ENCODE results near the gene SLC7A6. TPM values are rescaled to one million over a fixed set of nuclear protein-coding genes. Genes with fewer than 3 reads are reported as not detected.
A peak's percentile ranks its signal among the peaks of the same experiment; 100 is the strongest.

Gene SLC7A6
- total and polyA plus RNA-seq, 10 of the 15 experiments (the other 5 are each of a cell fraction or from before 2014, with no cell fraction given) = 8.2 to 60.4 (median 28.6) TPM

DNA sequence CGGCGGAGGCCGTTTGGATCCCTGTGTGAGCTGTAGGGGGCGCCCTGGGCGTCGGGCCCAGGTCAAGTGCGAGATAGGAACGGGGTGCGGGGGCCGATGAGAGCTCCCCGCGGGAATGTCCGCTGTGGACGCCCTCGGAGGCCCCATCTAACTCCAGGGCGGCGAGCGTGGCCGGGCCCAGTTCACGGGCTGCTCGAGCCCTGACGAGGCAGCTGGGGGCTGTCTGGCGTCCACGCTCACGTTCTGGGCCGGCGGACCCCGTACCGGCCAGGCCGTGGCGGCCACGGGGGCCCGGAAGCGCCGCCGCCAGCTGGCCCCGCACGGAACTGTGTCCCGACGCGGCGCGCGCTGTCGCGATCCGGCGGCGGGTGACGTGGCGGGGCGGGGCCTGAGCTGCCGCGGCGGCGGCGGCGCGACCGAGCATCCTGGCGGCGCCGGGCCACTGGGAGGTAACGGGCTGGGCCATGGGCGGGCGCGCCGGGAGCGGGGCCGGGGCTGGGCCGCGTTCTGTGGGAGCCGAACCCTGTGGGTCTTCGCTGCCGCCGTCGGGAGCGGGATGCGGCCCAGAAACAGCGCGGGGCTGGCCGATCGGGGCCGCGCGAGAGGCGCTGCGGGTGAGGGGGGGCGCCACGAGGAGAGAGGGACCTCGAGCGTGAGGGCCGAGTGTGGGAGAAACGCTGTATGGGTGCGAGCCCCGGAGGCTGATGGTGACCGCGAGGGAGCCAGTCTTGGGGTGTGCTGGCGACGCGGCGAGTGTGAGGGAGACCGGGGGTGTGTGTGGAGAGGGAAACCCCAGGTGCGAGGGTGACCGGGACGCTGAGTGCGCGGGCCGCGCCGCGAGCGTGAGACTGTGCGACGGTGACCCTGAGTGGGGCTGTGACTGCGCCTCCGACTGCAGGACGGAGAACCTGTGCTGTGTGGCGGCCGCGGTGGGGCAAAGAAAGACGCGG lies at the start of gene SLC7A6 (continued):
- TF ChIP-seq, protein P1, sequence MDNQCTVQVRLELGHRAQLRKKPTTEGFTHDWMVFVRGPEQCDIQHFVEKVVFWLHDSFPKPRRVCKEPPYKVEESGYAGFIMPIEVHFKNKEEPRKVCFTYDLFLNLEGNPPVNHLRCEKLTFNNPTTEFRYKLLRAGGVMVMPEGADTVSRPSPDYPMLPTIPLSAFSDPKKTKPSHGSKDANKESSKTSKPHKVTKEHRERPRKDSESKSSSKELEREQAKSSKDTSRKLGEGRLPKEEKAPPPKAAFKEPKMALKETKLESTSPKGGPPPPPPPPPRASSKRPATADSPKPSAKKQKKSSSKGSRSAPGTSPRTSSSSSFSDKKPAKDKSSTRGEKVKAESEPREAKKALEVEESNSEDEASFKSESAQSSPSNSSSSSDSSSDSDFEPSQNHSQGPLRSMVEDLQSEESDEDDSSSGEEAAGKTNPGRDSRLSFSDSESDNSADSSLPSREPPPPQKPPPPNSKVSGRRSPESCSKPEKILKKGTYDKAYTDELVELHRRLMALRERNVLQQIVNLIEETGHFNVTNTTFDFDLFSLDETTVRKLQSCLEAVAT (IDR thresholded peaks at IDR 0.05) = 0 out of 2 replicates have a peak, but pooled peaks have one; percentile 42
- TF ChIP-seq, protein P2, sequence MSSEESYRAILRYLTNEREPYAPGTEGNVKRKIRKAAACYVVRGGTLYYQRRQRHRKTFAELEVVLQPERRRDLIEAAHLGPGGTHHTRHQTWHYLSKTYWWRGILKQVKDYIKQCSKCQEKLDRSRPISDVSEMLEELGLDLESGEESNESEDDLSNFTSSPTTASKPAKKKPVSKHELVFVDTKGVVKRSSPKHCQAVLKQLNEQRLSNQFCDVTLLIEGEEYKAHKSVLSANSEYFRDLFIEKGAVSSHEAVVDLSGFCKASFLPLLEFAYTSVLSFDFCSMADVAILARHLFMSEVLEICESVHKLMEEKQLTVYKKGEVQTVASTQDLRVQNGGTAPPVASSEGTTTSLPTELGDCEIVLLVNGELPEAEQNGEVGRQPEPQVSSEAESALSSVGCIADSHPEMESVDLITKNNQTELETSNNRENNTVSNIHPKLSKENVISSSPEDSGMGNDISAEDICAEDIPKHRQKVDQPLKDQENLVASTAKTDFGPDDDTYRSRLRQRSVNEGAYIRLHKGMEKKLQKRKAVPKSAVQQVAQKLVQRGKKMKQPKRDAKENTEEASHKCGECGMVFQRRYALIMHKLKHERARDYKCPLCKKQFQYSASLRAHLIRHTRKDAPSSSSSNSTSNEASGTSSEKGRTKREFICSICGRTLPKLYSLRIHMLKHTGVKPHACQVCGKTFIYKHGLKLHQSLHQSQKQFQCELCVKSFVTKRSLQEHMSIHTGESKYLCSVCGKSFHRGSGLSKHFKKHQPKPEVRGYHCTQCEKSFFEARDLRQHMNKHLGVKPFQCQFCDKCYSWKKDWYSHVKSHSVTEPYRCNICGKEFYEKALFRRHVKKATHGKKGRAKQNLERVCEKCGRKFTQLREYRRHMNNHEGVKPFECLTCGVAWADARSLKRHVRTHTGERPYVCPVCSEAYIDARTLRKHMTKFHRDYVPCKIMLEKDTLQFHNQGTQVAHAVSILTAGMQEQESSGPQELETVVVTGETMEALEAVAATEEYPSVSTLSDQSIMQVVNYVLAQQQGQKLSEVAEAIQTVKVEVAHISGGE (CRISPR knock-in tag; IDR thresholded peaks at IDR 0.05) = no peak
- TF ChIP-seq BMI1 (IDR thresholded peaks at IDR 0.05; ENCODE audit: borderline replicate concordance) = no peak
- TF ChIP-seq LARP7 (IDR thresholded peaks at IDR 0.05) = peak; percentile 92
- peak; percentile 20 for TF ChIP-seq NBN (IDR thresholded peaks at IDR 0.05)
- TF ChIP-seq ZNF217 (IDR thresholded peaks at IDR 0.05) = 0 out of 2 replicates have a peak, but pooled peaks have one; percentile 68
- no peak for TF ChIP-seq SREBF1 (IDR thresholded peaks at IDR 0.05; ENCODE audit: low read length)
- TF ChIP-seq MEF2B (IDR thresholded peaks at IDR 0.05; ENCODE audit: partially characterized antibody, poor library complexity, severe bottlenecking) = peak; percentile 52
- TF ChIP-seq ZNF24 (IDR thresholded peaks at IDR 0.05) = no peak
- no peak for TF ChIP-seq MTA3 (IDR thresholded peaks at IDR 0.05; ENCODE audit: borderline replicate concordance, low read length)
- peak; percentile 43 for TF ChIP-seq RAD21 (IDR thresholded peaks at IDR 0.05; ENCODE audit: insufficient read depth, low read depth, low read length)
- TF ChIP-seq, protein P3, sequence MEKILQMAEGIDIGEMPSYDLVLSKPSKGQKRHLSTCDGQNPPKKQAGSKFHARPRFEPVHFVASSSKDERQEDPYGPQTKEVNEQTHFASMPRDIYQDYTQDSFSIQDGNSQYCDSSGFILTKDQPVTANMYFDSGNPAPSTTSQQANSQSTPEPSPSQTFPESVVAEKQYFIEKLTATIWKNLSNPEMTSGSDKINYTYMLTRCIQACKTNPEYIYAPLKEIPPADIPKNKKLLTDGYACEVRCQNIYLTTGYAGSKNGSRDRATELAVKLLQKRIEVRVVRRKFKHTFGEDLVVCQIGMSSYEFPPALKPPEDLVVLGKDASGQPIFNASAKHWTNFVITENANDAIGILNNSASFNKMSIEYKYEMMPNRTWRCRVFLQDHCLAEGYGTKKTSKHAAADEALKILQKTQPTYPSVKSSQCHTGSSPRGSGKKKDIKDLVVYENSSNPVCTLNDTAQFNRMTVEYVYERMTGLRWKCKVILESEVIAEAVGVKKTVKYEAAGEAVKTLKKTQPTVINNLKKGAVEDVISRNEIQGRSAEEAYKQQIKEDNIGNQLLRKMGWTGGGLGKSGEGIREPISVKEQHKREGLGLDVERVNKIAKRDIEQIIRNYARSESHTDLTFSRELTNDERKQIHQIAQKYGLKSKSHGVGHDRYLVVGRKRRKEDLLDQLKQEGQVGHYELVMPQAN (conservative IDR thresholded peaks at IDR 0.05) = peak; percentile 75
- no peak for TF ChIP-seq SP1 (IDR thresholded peaks at IDR 0.05; ENCODE audit: low read depth, low read length)
- TF ChIP-seq, protein P4, sequence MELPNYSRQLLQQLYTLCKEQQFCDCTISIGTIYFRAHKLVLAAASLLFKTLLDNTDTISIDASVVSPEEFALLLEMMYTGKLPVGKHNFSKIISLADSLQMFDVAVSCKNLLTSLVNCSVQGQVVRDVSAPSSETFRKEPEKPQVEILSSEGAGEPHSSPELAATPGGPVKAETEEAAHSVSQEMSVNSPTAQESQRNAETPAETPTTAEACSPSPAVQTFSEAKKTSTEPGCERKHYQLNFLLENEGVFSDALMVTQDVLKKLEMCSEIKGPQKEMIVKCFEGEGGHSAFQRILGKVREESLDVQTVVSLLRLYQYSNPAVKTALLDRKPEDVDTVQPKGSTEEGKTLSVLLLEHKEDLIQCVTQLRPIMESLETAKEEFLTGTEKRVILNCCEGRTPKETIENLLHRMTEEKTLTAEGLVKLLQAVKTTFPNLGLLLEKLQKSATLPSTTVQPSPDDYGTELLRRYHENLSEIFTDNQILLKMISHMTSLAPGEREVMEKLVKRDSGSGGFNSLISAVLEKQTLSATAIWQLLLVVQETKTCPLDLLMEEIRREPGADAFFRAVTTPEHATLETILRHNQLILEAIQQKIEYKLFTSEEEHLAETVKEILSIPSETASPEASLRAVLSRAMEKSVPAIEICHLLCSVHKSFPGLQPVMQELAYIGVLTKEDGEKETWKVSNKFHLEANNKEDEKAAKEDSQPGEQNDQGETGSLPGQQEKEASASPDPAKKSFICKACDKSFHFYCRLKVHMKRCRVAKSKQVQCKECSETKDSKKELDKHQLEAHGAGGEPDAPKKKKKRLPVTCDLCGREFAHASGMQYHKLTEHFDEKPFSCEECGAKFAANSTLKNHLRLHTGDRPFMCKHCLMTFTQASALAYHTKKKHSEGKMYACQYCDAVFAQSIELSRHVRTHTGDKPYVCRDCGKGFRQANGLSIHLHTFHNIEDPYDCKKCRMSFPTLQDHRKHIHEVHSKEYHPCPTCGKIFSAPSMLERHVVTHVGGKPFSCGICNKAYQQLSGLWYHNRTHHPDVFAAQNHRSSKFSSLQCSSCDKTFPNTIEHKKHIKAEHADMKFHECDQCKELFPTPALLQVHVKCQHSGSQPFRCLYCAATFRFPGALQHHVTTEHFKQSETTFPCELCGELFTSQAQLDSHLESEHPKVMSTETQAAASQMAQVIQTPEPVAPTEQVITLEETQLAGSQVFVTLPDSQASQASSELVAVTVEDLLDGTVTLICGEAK (IDR thresholded peaks at IDR 0.05; ENCODE audit: borderline replicate concordance) = no peak
- peak in 1 of 2 experiments; percentile 78; a peak in 2 of 3 replicates for TF ChIP-seq EGR1 (IDR thresholded peaks at IDR 0.05; ENCODE audit: borderline replicate concordance in 1 of 2, low read depth in 2 of 2, low read length in 2 of 2)
- TF ChIP-seq KDM1A (IDR thresholded peaks at IDR 0.05; ENCODE audit: borderline replicate concordance) = no peak
- TF ChIP-seq HDGF (IDR thresholded peaks at IDR 0.05) = peak; percentile 88; the same call in 1 of the 2 replicates
- TF ChIP-seq IKZF1 (conservative IDR thresholded peaks at IDR 0.05) = peak; percentile 91
- no peak for TF ChIP-seq CHD4 (IDR thresholded peaks at IDR 0.05)

Measured in GM12878 (cell line).